ENCODE data around the gene LYPD8. TPM values are rescaled to one million over a fixed set of nuclear protein-coding genes. Genes with fewer than 3 reads are reported as not detected.

LYPD8 gene
- total and polyA plus RNA-seq, 8 donors: not detected

GRCh38 chr1:248733566-248733965 is 22.0 kb downstream of the LYPD8 start:
- TF ChIP-seq CTCF (IDR thresholded peaks at IDR 0.05): no peak
- no peak overlapping the region for H3K4me3 ChIP-seq
- no peak for ATAC-seq
- no peak overlapping the region for H3K27ac ChIP-seq
- no peak for DNase-seq
- H3K4me1 ChIP-seq: no peaks in the 10 kb centered on the region
- no peaks in the 10 kb centered on the region for H3K27me3 ChIP-seq
- peaks cover 0 to 8% of the 10 kb centered on the region in 2 donors for H3K9me3 ChIP-seq
- H3K36me3 ChIP-seq: no peaks in the 10 kb centered on the region
- intact Hi-C loops (cut with DNase I): no loop called here

- ATAC-seq (no peak), DNase-seq (no peak)
- H3K9me3 ChIP-seq: peaks cover 0 to 8% of the 10 kb centered on the region in 2 donors
- H3K4me3 ChIP-seq: no peak overlapping the region
- no peak overlapping the region for H3K27ac ChIP-seq
- intact Hi-C loops (cut with DNase I): no loop called here
- no peaks in the 10 kb centered on the region for H3K27me3 ChIP-seq
- no peak for TF ChIP-seq CTCF (IDR thresholded peaks at IDR 0.05)
- no peaks in the 10 kb centered on the region for H3K4me1 ChIP-seq
- no peaks in the 10 kb centered on the region for H3K36me3 ChIP-seq
Measured at GRCh38 chr1:248730507-248731335, 24.8 kb downstream of the LYPD8 start.

GRCh38 chr1:248714248-248714647 is 41.3 kb downstream of the LYPD8 start:
- no peak for TF ChIP-seq CTCF (IDR thresholded peaks at IDR 0.05)
- peaks cover 0 to 22% of the 10 kb centered on the region in 2 donors for H3K4me1 ChIP-seq
- H3K27ac ChIP-seq: no peak overlapping the region
- intact Hi-C loops (cut with DNase I): no loop called here
- H3K27me3 ChIP-seq: no peaks in the 10 kb centered on the region
- peaks cover 0 to 41% of the 10 kb centered on the region in 2 donors for H3K9me3 ChIP-seq
- H3K36me3 ChIP-seq: no peaks in the 10 kb centered on the region
- no peak for ATAC-seq
- no peak for DNase-seq
- no peak overlapping the region for H3K4me3 ChIP-seq

- Histone ChIP-seq H3K27ac (peak overlapping the region; percentile 8 to 82), H3K36me3 (no peaks in the 10 kb centered on the region), H3K4me1 (peaks cover 0 to 22% of the 10 kb centered on the region in 2 donors), H3K9me3 (peaks cover 0 to 26% of the 10 kb centered on the region in 2 donors), H3K4me3 (no peak overlapping the region), H3K27me3 (no peaks in the 10 kb centered on the region)
- intact Hi-C loops (cut with DNase I): no loop called here
- DNase-seq (no peak), ATAC-seq (peak; percentile 29)
- no peak for TF ChIP-seq CTCF (IDR thresholded peaks at IDR 0.05)
Measured at GRCh38 chr1:248710305-248710900, 45.2 kb downstream of the LYPD8 start.

GRCh38 chr1:248704606-248705005 is 51.0 kb downstream of the LYPD8 start:
- no peak for TF ChIP-seq CTCF (IDR thresholded peaks at IDR 0.05)
- Histone ChIP-seq H3K36me3 (no peaks in the 10 kb centered on the region), H3K27me3 (no peaks in the 10 kb centered on the region), H3K4me3 (no peak overlapping the region), H3K9me3 (no peaks in the 10 kb centered on the region), H3K4me1 (peaks cover 0 to 8% of the 10 kb centered on the region in 2 donors), H3K27ac (no peak overlapping the region)
- DNase-seq: no peak
- intact Hi-C loops (cut with DNase I): no loop called here
- ATAC-seq: no peak

Measured in left lung (tissue), 10 donors.